ENCODE measurements around the gene ZAP70. TPM values are rescaled to one million over a fixed set of nuclear protein-coding genes. Genes with fewer than 3 reads are reported as not detected.

The ZAP70 gene
- 8.0 TPM for polyA plus RNA-seq (2013)

- POLR2A ChIA-PET: no interaction called here
- Histone ChIP-seq H3K4me1 (ENCODE audit: control extremely low read depth in 1 of 4, control insufficient read depth in 4 of 4, insufficient read depth in 4 of 4, low read length in 3 of 4) (peaks cover 2 to 46% (median 41%) of the 10 kb centered on the region in 4 experiments), H3K27ac (ENCODE audit: insufficient read depth in 1 of 2, low read depth in 1 of 2, low read length in 2 of 2, poor library complexity in 1 of 2, severe bottlenecking in 2 of 2) (peak within 1 kb of the TSS; percentile 44 to 68)
Observed at GRCh38 chr2:97713296-97714083, at the start of gene ZAP70. Gene ZAP70, plus strand, starts transcription at chr2:97713576. Its CDS starts 10,461 bp downstream, at chr2:97724037.

GRCh38 chr2:97663626-97663961 is 49.8 kb upstream of the ZAP70 start:
- under 1% methylated on average over 32 of the region's 46 CpGs for WGBS (ENCODE audit: insufficient coverage)
- POLR2A ChIA-PET: interaction anchor here (1.0 to 5.3 kb wide), 5 partner anchors 9 to 37 kb away, joined by 3 to 51 read pairs (median 10); partner anchors contain the start of gene COX5B
- no peak for DNase-seq

More at GRCh38 chr2:97713296-97714083, at the start of gene ZAP70:
- H3K4me3 ChIP-seq (ENCODE audit: control insufficient read depth in 1 of 7, extremely low read depth in 1 of 7, insufficient read depth in 4 of 7, low read depth in 2 of 7, low read length in 6 of 7): no peak within 1 kb of the TSS
- 53% methylated on average over 17 of the region's 21 CpGs for WGBS (ENCODE audit: insufficient coverage)
- no peaks in the 10 kb centered on the region for H3K36me3 ChIP-seq (ENCODE audit: control insufficient read depth in 4 of 4, insufficient read depth in 4 of 4, low read length in 3 of 4)
- CTCF ChIA-PET: interaction anchor here (1.2 to 11.6 kb wide), 6 partner anchors 13 to 671 kb away, joined by 4 to 131 read pairs (median 6); partner anchors contain the start of gene COX5B
- H3K9me3 ChIP-seq (ENCODE audit: control extremely low read depth in 1 of 5, control insufficient read depth in 4 of 5, insufficient read depth in 2 of 5, low read depth in 1 of 5, low read length in 4 of 5): no peaks in the 10 kb centered on the region
- no peaks in the 10 kb centered on the region for H3K27me3 ChIP-seq (replicated peaks in 2 of 5; ENCODE audit: control insufficient read depth in 4 of 5, insufficient read depth in 5 of 5, low read length in 4 of 5)
- DNase-seq: peak in 2 of 3 donors; percentile 48 to 58

GRCh38 chr2:97663962-97664635 is 49.3 kb upstream of the ZAP70 start, which contains the start of gene ACTR1B:
Gene ACTR1B, minus strand, starts transcription at chr2:97664044. Its CDS starts 154 bp downstream, at chr2:97663890.
- H3K27me3 ChIP-seq (replicated peaks in 2 of 5; ENCODE audit: control insufficient read depth in 4 of 5, insufficient read depth in 5 of 5, low read length in 4 of 5): no peaks in the 10 kb centered on the region
- H3K4me1 ChIP-seq (ENCODE audit: control extremely low read depth in 1 of 4, control insufficient read depth in 4 of 4, insufficient read depth in 4 of 4, low read length in 3 of 4): peaks cover 3 to 36% (median 32%) of the 10 kb centered on the region in 4 experiments
- WGBS (ENCODE audit: insufficient coverage): 0% methylated on average over 50 of the region's 60 CpGs
- peak within 1 kb of the TSS; percentile 91 to 98 for H3K27ac ChIP-seq (ENCODE audit: insufficient read depth in 1 of 2, low read depth in 1 of 2, low read length in 2 of 2, poor library complexity in 1 of 2, severe bottlenecking in 2 of 2)
- H3K4me3 ChIP-seq (ENCODE audit: control insufficient read depth in 1 of 7, extremely low read depth in 1 of 7, insufficient read depth in 4 of 7, low read depth in 2 of 7, low read length in 6 of 7): peak within 1 kb of the TSS; percentile 72 to 95 (median 77)
- ChIA-PET CTCF (interaction anchor here (0.7 to 8.8 kb wide), 13 partner anchors 9 to 79 kb away, joined by 3 to 111 read pairs (median 4); partner anchors contain the start of gene COX5B), POLR2A (interaction anchor here (0.7 to 5.3 kb wide), 6 partner anchors 9 to 36 kb away, joined by 3 to 51 read pairs (median 6); partner anchors contain the start of gene COX5B)
- DNase-seq: peak; percentile 98 to 99 (median 99)
- no peaks in the 10 kb centered on the region for H3K9me3 ChIP-seq (ENCODE audit: control extremely low read depth in 1 of 5, control insufficient read depth in 4 of 5, insufficient read depth in 2 of 5, low read depth in 1 of 5, low read length in 4 of 5)
- peaks cover 0 to 13% (median 8%) of the 10 kb centered on the region in 4 experiments for H3K36me3 ChIP-seq (ENCODE audit: control insufficient read depth in 4 of 4, insufficient read depth in 4 of 4, low read length in 3 of 4)

More at GRCh38 chr2:97663626-97663961, 49.8 kb upstream of the ZAP70 start:
- Histone ChIP-seq H3K4me1 (ENCODE audit: control extremely low read depth in 1 of 4, control insufficient read depth in 4 of 4, insufficient read depth in 4 of 4, low read length in 3 of 4) (peaks cover 3 to 36% (median 32%) of the 10 kb centered on the region in 4 experiments), H3K27me3 (replicated peaks in 2 of 5; ENCODE audit: control insufficient read depth in 4 of 5, insufficient read depth in 5 of 5, low read length in 4 of 5) (no peaks in the 10 kb centered on the region), H3K4me3 (ENCODE audit: control insufficient read depth in 1 of 7, extremely low read depth in 1 of 7, insufficient read depth in 4 of 7, low read depth in 2 of 7, low read length in 6 of 7) (peak overlapping the region; percentile 72 to 95 (median 77)), H3K27ac (ENCODE audit: insufficient read depth in 1 of 2, low read depth in 1 of 2, low read length in 2 of 2, poor library complexity in 1 of 2, severe bottlenecking in 2 of 2) (peak overlapping the region; percentile 27 to 86), H3K36me3 (ENCODE audit: control insufficient read depth in 4 of 4, insufficient read depth in 4 of 4, low read length in 3 of 4) (peaks cover 0 to 18% (median 12%) of the 10 kb centered on the region in 4 experiments), H3K9me3 (ENCODE audit: control extremely low read depth in 1 of 5, control insufficient read depth in 4 of 5, insufficient read depth in 2 of 5, low read depth in 1 of 5, low read length in 4 of 5) (no peaks in the 10 kb centered on the region)
- CTCF ChIA-PET: interaction anchor here (1.0 to 8.8 kb wide), 11 partner anchors 9 to 78 kb away, joined by 3 to 111 read pairs (median 4); partner anchors contain the start of gene COX5B

GRCh38 chr2:97664636-97664970 is 48.8 kb upstream of the ZAP70 start:
- ChIA-PET CTCF (interaction anchor here (0.7 to 8.8 kb wide), 14 partner anchors 9 to 79 kb away, joined by 3 to 111 read pairs (median 4); partner anchors contain the start of gene COX5B), POLR2A (interaction anchor here (0.7 to 5.3 kb wide), 6 partner anchors 8 to 36 kb away, joined by 3 to 51 read pairs (median 6); partner anchors contain the start of gene COX5B)
- Histone ChIP-seq H3K27ac (ENCODE audit: insufficient read depth in 1 of 2, low read depth in 1 of 2, low read length in 2 of 2, poor library complexity in 1 of 2, severe bottlenecking in 2 of 2) (peak overlapping the region; percentile 91 to 98), H3K36me3 (ENCODE audit: control insufficient read depth in 4 of 4, insufficient read depth in 4 of 4, low read length in 3 of 4) (peaks cover 0 to 9% (median 4%) of the 10 kb centered on the region in 4 experiments), H3K27me3 (replicated peaks in 2 of 5; ENCODE audit: control insufficient read depth in 4 of 5, insufficient read depth in 5 of 5, low read length in 4 of 5) (no peaks in the 10 kb centered on the region), H3K4me3 (ENCODE audit: control insufficient read depth in 1 of 7, extremely low read depth in 1 of 7, insufficient read depth in 4 of 7, low read depth in 2 of 7, low read length in 6 of 7) (peak overlapping the region; percentile 59 to 95 (median 76)), H3K9me3 (ENCODE audit: control extremely low read depth in 1 of 5, control insufficient read depth in 4 of 5, insufficient read depth in 2 of 5, low read depth in 1 of 5, low read length in 4 of 5) (no peaks in the 10 kb centered on the region), H3K4me1 (ENCODE audit: control extremely low read depth in 1 of 4, control insufficient read depth in 4 of 4, insufficient read depth in 4 of 4, low read length in 3 of 4) (peaks cover 3 to 36% (median 32%) of the 10 kb centered on the region in 4 experiments)
- 4% methylated on average over 20 of the region's 21 CpGs for WGBS (ENCODE audit: insufficient coverage)
- no peak for DNase-seq

- ChIA-PET CTCF (interaction anchor here (1.4 to 1.6 kb wide), 2 partner anchors 27 to 30 kb away, joined by 6 to 8 read pairs; no protein-coding TSS in a partner anchor), POLR2A (no interaction called here)
- Histone ChIP-seq H3K9me3 (ENCODE audit: control extremely low read depth in 1 of 5, control insufficient read depth in 4 of 5, insufficient read depth in 2 of 5, low read depth in 1 of 5, low read length in 4 of 5) (no peaks in the 10 kb centered on the region), H3K27ac (ENCODE audit: insufficient read depth in 1 of 2, low read depth in 1 of 2, low read length in 2 of 2, poor library complexity in 1 of 2, severe bottlenecking in 2 of 2) (no peak within 1 kb of the TSS), H3K4me1 (ENCODE audit: control extremely low read depth in 1 of 4, control insufficient read depth in 4 of 4, insufficient read depth in 4 of 4, low read length in 3 of 4) (peaks cover 4 to 25% (median 23%) of the 10 kb centered on the region in 4 experiments), H3K36me3 (ENCODE audit: control insufficient read depth in 4 of 4, insufficient read depth in 4 of 4, low read length in 3 of 4) (no peaks in the 10 kb centered on the region), H3K4me3 (ENCODE audit: control insufficient read depth in 1 of 7, extremely low read depth in 1 of 7, insufficient read depth in 4 of 7, low read depth in 2 of 7, low read length in 6 of 7) (no peak within 1 kb of the TSS), H3K27me3 (replicated peaks in 2 of 5; ENCODE audit: control insufficient read depth in 4 of 5, insufficient read depth in 5 of 5, low read length in 4 of 5) (no peaks in the 10 kb centered on the region)
- no peak for DNase-seq
- WGBS (ENCODE audit: insufficient coverage): 97% methylated on average over 5 of the region's 6 CpGs
Observed at GRCh38 chr2:97669448-97669847, 43.9 kb upstream of the ZAP70 start, which contains the start of gene C2orf92. Gene C2orf92, plus strand, starts transcription at chr2:97669713. Its CDS starts 76 bp downstream, at chr2:97669789.

GRCh38 chr2:97670471-97670870 is 42.9 kb upstream of the ZAP70 start:
- no peaks in the 10 kb centered on the region for H3K9me3 ChIP-seq (ENCODE audit: control extremely low read depth in 1 of 5, control insufficient read depth in 4 of 5, insufficient read depth in 2 of 5, low read depth in 1 of 5, low read length in 4 of 5)
- H3K27me3 ChIP-seq (replicated peaks in 2 of 5; ENCODE audit: control insufficient read depth in 4 of 5, insufficient read depth in 5 of 5, low read length in 4 of 5): no peaks in the 10 kb centered on the region
- H3K27ac ChIP-seq (ENCODE audit: insufficient read depth in 1 of 2, low read depth in 1 of 2, low read length in 2 of 2, poor library complexity in 1 of 2, severe bottlenecking in 2 of 2): no peak overlapping the region
- no peak for DNase-seq
- H3K4me1 ChIP-seq (ENCODE audit: control extremely low read depth in 1 of 4, control insufficient read depth in 4 of 4, insufficient read depth in 4 of 4, low read length in 3 of 4): peaks cover 7 to 28% (median 24%) of the 10 kb centered on the region in 4 experiments
- 100% methylated on average over 1 of the region's 1 CpG for WGBS (ENCODE audit: insufficient coverage)
- CTCF ChIA-PET: interaction anchor here (0.8 to 1.6 kb wide), 3 partner anchors 26 to 80 kb away, joined by 3 to 8 read pairs (median 6); no protein-coding TSS in a partner anchor
- POLR2A ChIA-PET: no interaction called here
- no peak overlapping the region for H3K4me3 ChIP-seq (ENCODE audit: control insufficient read depth in 1 of 7, extremely low read depth in 1 of 7, insufficient read depth in 4 of 7, low read depth in 2 of 7, low read length in 6 of 7)
- no peaks in the 10 kb centered on the region for H3K36me3 ChIP-seq (ENCODE audit: control insufficient read depth in 4 of 4, insufficient read depth in 4 of 4, low read length in 3 of 4)

Measured in common myeloid progenitor, CD34-positive (primary cell).